ENCODE results near the gene DGKA. TPM values are rescaled to one million over a fixed set of nuclear protein-coding genes. Genes with fewer than 3 reads are reported as not detected.

DGKA gene
- polyA plus RNA-seq, 1 of the 3 experiments (the other 2 are of a cell fraction): 75.9 TPM

GRCh38 chr12:55931780-55932550 lies 1.0 kb downstream of the DGKA start:
- peaks cover 48% of the 10 kb centered on the region for H3K79me2 ChIP-seq (ENCODE audit: insufficient read depth)
- DNase-seq: peak; percentile 88
- H2AFZ ChIP-seq (ENCODE audit: low read depth): peak overlapping the region; percentile 73
- H3K9me3 ChIP-seq: no peaks in the 10 kb centered on the region
- TF ChIP-seq RAD21 (IDR thresholded peaks at IDR 0.05; ENCODE audit: low read length): no peak
- TF ChIP-seq PBX3 (IDR thresholded peaks at IDR 0.05): no peak
- TF ChIP-seq TEAD4 (IDR thresholded peaks at IDR 0.05; ENCODE audit: borderline replicate concordance, insufficient read depth): no peak
- TF ChIP-seq USF1 (IDR thresholded peaks at IDR 0.05; ENCODE audit: borderline replicate concordance, low read depth): no peak
- no peak for TF ChIP-seq ZBTB33 (IDR thresholded peaks at IDR 0.05; ENCODE audit: borderline replicate concordance, low read depth)
- no peak for TF ChIP-seq SMC3 (IDR thresholded peaks at IDR 0.05; ENCODE audit: low read depth, low read length)
- no peak for TF ChIP-seq SIN3A (IDR thresholded peaks at IDR 0.05; ENCODE audit: borderline replicate concordance, low read depth, low read length)
- TF ChIP-seq FOXM1 (IDR thresholded peaks at IDR 0.05; ENCODE audit: low read depth): no peak
- no peak for TF ChIP-seq POLR2AphosphoS5 (IDR thresholded peaks at IDR 0.05; ENCODE audit: low read depth, low read length)
- no peak for TF ChIP-seq GATA2 (CRISPR knock-in tag; IDR thresholded peaks at IDR 0.05)
- no peak for TF ChIP-seq EP300 (IDR thresholded peaks at IDR 0.05; ENCODE audit: borderline replicate concordance in 1 of 2, low read depth in 1 of 2, low read length in 1 of 2)
- TF ChIP-seq RFX5 (IDR thresholded peaks at IDR 0.05; ENCODE audit: low read length): no peak
- no peak for TF ChIP-seq CHD2 (IDR thresholded peaks at IDR 0.05; ENCODE audit: low read length, partially characterized antibody)
- TF ChIP-seq MXI1 (IDR thresholded peaks at IDR 0.05; ENCODE audit: low read depth, low read length): no peak
- no peak for TF ChIP-seq JUND (IDR thresholded peaks at IDR 0.05)
- TF ChIP-seq CTCF (IDR thresholded peaks at IDR 0.05): no peak
- TF ChIP-seq REST (IDR thresholded peaks at IDR 0.05; ENCODE audit: low read depth, low read length): no peak
- no peak for TF ChIP-seq EZH2phosphoT487 (IDR thresholded peaks at IDR 0.05; ENCODE audit: borderline replicate concordance, low read depth)
- CTCF ChIA-PET: interaction anchor here (0.8 to 3.6 kb wide), 8 partner anchors 8 to 1897 kb away, joined by 3 to 37 read pairs (median 5); partner anchors contain the start of gene SARNP
- H3K27me3 ChIP-seq (ENCODE audit: insufficient read depth): no peaks in the 10 kb centered on the region
- POLR2A ChIA-PET: interaction anchor here (0.8 to 2.2 kb wide), 6 partner anchors 42 to 194 kb away, joined by 3 to 8 read pairs (median 4); partner anchors contain the start of genes DNAJC14, ORMDL2, RAB5B and SARNP
- peak overlapping the region; percentile 64 to 72 for H3K4me3 ChIP-seq (ENCODE audit: low read depth in 2 of 2, low read length in 1 of 2)
- peak overlapping the region; percentile 90 for H3K4me2 ChIP-seq
- H3K9me2 ChIP-seq: no peaks in the 10 kb centered on the region
- peaks cover 19 to 32% of the 10 kb centered on the region in 2 experiments; a peak in 3 of 4 replicates for H3K4me1 ChIP-seq (ENCODE audit: control insufficient read depth in 1 of 2, insufficient read depth in 2 of 2, low read depth in 1 of 2, low read length in 1 of 2)
- 3% methylated on average over 19 of the region's 60 CpGs for WGBS (ENCODE audit: low lambda C conversion rate)
- peak overlapping the region; percentile 79 to 80 for H3K27ac ChIP-seq (ENCODE audit: low read depth in 2 of 2, low read length in 1 of 2)
- peak overlapping the region; percentile 69 for H3K9ac ChIP-seq
- H3F3A ChIP-seq (replicated peaks; ENCODE audit: insufficient read depth): peaks cover 21% of the 10 kb centered on the region
- H4K20me1 ChIP-seq (ENCODE audit: insufficient read depth): no peaks in the 10 kb centered on the region
- H3K36me3 ChIP-seq (replicated peaks in 1 of 2; ENCODE audit: control insufficient read depth in 1 of 2, insufficient read depth in 2 of 2, low read length in 1 of 2): peaks cover 0 to 3% of the 10 kb centered on the region in 2 experiments
